HFFc6 (cell line): ENCODE results near the gene ZNF664. TPM values are rescaled to one million over a fixed set of nuclear protein-coding genes. Genes with fewer than 3 reads are reported as not detected.

Source experiments
- DNase-seq: peaks from one replicate; pipeline ENCODE4 v3.0.0-alpha.2; 2018
- H3K27ac Mint-ChIP-seq: 2 replicates; pipeline ENCODE4 v1.8.0; 2020; ENCODE audit warnings: mild to moderate bottlenecking, mixed read lengths
- H3K27me3 Mint-ChIP-seq: 2 replicates; pipeline ENCODE4 v1.8.0; 2021; ENCODE audit warnings: mild to moderate bottlenecking, moderate library complexity, mixed read lengths; ENCODE audit not compliant: insufficient read depth
- H3K36me3 Mint-ChIP-seq: 2 replicates; pipeline ENCODE4 v1.8.0; 2021; ENCODE audit warnings: low read depth, mixed read lengths
- H3K4me1 Mint-ChIP-seq: 2 replicates; pipeline ENCODE4 v1.8.0; 2020; ENCODE audit warnings: low read depth, mixed read lengths
- H3K4me3 Mint-ChIP-seq: 2 replicates; pipeline ENCODE4 v1.8.0; 2020; ENCODE audit warnings: mild to moderate bottlenecking, moderate library complexity, mixed read lengths
- H3K9me3 Mint-ChIP-seq: 2 replicates; pipeline ENCODE4 v1.8.0; 2020; ENCODE audit warnings: mild to moderate bottlenecking, mixed read lengths
- total RNA-seq, 6 experiments: library from RNA; stranded (reverse); fragmentation: NEBNext Ultra II Directional; extraction: Animal tissue kit (Norgen Biotek cat#: 25700); gene quantifications; 2 replicates in 1 of 6; 3 replicates in 5 of 6; pipeline ENCODE4 v1.2.3, GENCODE V29; 2021
- TF ChIP-seq, protein P1 (sequence below): fragments of 200-600 bp; sonication (generic); IDR thresholded peaks from 2 replicates; pipeline ENCODE4 v1.5.0; 2021; ENCODE audit warnings: antibody characterized with exemption, mild to moderate bottlenecking

Gene ZNF664
- total RNA-seq, 6 experiments from 2014 or later: 49.1 to 55.2 (median 53.4) TPM

DNA sequence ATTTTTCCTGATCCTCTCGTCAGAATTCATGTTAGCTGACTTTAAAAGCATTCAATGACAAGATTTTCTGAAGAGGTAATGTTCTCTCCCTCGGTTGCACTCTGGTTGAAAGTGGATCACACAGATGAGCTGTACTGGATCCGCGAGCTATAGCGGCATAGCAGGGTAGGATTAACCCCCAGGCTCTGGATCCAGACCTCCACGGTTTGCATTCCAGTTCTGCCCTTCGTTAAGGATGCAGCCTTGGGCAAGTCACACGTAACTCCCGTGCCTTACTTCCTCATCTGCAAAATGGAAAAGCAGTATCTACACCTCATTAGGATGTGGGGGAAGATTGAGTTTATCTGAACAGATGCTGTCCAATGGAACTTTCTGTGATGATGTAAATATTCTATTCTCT lies 14.1 kb upstream of the ZNF664 start:
- TF ChIP-seq, protein P1, sequence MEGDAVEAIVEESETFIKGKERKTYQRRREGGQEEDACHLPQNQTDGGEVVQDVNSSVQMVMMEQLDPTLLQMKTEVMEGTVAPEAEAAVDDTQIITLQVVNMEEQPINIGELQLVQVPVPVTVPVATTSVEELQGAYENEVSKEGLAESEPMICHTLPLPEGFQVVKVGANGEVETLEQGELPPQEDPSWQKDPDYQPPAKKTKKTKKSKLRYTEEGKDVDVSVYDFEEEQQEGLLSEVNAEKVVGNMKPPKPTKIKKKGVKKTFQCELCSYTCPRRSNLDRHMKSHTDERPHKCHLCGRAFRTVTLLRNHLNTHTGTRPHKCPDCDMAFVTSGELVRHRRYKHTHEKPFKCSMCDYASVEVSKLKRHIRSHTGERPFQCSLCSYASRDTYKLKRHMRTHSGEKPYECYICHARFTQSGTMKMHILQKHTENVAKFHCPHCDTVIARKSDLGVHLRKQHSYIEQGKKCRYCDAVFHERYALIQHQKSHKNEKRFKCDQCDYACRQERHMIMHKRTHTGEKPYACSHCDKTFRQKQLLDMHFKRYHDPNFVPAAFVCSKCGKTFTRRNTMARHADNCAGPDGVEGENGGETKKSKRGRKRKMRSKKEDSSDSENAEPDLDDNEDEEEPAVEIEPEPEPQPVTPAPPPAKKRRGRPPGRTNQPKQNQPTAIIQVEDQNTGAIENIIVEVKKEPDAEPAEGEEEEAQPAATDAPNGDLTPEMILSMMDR: no peak
- Mint-ChIP-seq H3K9me3 (no peaks in the 10 kb centered on the region), H3K36me3 (0 out of 2 replicates have a peak, but pooled peaks cover 8% of the 10 kb centered on the region), H3K27me3 (no peaks in the 10 kb centered on the region; the same call in 1 of the 2 replicates), H3K4me1 (peaks cover 13% of the 10 kb centered on the region), H3K27ac (no peak overlapping the region), H3K4me3 (no peak overlapping the region)
- no peak for DNase-seq

DNA sequence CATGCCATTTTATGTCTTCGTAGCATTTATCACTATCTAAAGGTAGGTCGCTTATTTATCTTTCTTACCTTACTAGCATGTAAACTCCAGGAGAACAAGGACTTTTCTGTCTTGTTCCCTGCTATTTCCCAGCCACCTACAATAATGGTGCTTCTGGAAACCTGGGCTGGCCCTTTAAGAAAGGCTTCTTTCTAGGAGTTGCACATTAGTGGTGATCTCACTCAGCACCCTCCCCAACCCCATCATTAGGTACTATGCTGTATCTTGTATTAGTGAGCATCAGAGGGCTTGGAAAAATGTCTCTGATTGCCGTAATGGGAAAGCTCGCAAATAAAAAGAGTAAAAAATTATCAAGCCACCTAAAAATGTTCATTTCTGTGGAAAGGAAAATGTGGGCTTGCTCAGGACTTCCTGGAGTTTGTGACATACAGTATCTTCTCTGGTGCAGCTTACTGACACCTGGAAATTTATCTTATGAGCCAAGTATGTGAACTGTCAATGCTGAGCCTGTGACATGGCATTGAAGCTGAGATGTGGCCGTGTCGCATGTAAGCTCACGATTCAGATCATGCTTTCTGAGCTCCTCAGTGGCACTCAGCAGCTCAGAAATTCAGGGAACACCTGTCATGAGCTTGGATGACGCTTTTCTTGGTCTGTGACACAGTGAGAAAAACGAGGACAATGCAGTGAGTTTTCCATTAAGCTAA lies 12.8 kb upstream of the ZNF664 start:
- peaks cover 13% of the 10 kb centered on the region for H3K4me1 Mint-ChIP-seq
- H3K27ac Mint-ChIP-seq: no peak overlapping the region
- H3K27me3 Mint-ChIP-seq: no peaks in the 10 kb centered on the region; the same call in 1 of the 2 replicates
- H3K36me3 Mint-ChIP-seq: 0 out of 2 replicates have a peak, but pooled peaks cover 8% of the 10 kb centered on the region
- DNase-seq: no peak
- TF ChIP-seq, protein P1: no peak
- H3K9me3 Mint-ChIP-seq: no peaks in the 10 kb centered on the region
- no peak overlapping the region for H3K4me3 Mint-ChIP-seq

DNA sequence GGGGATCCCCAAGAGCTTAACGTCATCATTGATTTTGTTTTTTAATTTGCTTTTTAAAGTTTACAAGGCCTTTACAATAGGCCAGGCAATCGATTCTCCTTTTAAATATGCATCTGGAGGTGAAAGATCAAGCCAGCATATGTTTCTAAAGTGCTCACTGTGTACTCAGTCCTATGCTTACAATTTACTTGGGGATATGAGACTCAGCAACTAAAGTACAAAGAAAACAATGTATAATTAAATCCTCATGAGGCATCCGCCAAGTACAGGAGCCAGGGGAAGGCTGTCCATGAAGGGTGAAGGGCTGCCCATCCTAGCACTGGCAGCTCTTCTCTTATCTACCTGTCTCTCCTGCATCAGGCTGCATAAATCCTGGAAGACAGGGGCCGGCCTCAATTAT lies 12.2 kb upstream of the ZNF664 start:
- Mint-ChIP-seq H3K27me3 (no peaks in the 10 kb centered on the region; the same call in 1 of the 2 replicates), H3K4me3 (no peak overlapping the region), H3K36me3 (0 out of 2 replicates have a peak, but pooled peaks cover 8% of the 10 kb centered on the region), H3K27ac (no peak overlapping the region), H3K4me1 (peaks cover 18% of the 10 kb centered on the region), H3K9me3 (no peaks in the 10 kb centered on the region)
- no peak for DNase-seq
- TF ChIP-seq, protein P1: no peak

DNA sequence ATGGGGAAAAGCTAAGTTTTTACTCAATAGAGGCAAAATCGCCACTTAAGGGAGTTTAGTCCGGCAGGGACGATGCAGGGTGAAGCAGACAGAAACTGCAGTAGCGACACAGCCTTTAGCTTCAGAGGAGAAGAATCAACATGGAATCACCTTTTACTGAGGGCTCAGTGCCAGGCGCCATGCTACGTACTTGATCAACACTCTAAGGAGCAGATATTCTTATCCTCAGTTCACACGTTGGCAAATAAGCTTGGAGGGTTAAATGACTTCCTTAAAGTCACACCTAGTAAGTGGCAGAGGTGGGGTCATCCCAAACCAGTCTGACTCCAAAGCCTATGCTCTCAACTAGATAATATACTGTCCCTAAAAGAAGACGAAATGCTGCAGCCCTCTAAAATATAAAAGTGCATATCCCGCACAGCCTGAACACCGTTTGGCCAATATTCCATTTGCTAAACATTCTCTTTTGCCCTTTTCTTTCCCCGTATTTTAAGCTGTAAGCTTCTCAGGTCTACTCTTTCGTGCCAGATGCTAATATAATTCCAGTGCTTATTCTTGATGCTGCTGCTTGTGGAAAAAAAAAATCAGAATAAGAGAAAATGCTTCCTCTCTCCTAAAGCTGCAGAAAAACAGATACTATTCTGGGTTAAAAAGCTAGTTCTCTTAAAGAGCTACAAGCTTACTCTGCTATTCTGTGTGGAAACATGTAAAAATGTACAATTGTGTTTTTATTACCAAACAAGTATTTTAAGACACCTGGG lies 11.2 kb upstream of the ZNF664 start:
- TF ChIP-seq, protein P1: no peak
- peaks cover 27% of the 10 kb centered on the region for H3K4me1 Mint-ChIP-seq
- H3K36me3 Mint-ChIP-seq: 0 out of 2 replicates have a peak, but pooled peaks cover 2% of the 10 kb centered on the region
- no peak overlapping the region for H3K4me3 Mint-ChIP-seq
- H3K9me3 Mint-ChIP-seq: no peaks in the 10 kb centered on the region
- no peak for DNase-seq
- no peaks in the 10 kb centered on the region; the same call in 1 of the 2 replicates for H3K27me3 Mint-ChIP-seq
- no peak overlapping the region for H3K27ac Mint-ChIP-seq

DNA sequence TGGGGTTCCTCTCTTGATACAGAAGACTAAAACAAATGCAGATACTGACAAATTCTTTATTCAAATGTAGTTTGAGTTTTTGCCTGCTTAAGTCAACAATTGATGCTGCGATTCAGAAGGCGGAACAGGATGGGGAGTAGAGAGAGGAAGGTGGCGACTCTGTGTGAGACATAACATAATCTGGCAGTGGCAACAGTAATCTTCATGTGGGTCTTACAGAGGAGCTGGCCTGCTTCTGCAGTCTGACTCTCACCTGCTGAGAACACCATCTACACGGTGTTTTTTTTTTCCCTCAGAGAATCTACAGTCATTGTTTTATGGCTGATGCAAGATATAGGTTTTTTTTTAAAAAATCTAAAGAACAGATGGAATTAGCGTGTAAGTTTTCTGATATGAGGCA lies 10.5 kb upstream of the ZNF664 start:
- no peak for DNase-seq
- Mint-ChIP-seq H3K27ac (no peak overlapping the region), H3K4me1 (peaks cover 34% of the 10 kb centered on the region), H3K9me3 (no peaks in the 10 kb centered on the region), H3K4me3 (no peak overlapping the region), H3K27me3 (no peaks in the 10 kb centered on the region), H3K36me3 (peaks cover 4% of the 10 kb centered on the region; the same call in 1 of the 2 replicates)
- TF ChIP-seq, protein P1: no peak
